HG02970 (cell line): ENCODE data around the gene CASP10.

Experiments used
- ATAC-seq: cut with Tn5 transposase; IDR thresholded peaks from one replicate; pipeline ENCODE4 v1.9.1; 2021; ENCODE audit warnings: mild to moderate bottlenecking, moderate library complexity, moderate number of reproducible peaks; ENCODE audit not compliant: unreplicated experiment, low FRiP score

Gene CASP10

DNA sequence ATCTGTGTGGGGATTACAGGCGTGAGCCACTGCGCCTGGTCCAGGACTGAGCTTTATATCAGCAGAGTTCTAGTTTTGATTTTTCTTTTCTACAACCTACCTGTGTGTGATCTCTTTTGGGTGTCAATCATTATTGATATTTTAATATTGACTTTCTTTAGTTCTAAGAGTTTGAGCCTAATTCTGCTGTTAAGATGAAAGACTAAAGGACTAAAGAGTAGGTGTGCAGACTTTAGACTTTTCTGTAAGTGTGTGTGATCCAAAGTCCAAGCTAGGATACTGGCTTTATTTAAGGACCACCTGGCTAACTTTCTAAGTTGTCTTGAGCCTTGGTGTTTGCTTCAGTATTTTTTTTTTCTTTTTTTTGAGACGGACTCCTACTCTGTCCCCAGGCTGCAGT is 12.4 kb downstream of the CASP10 start:
- no peak for ATAC-seq

DNA sequence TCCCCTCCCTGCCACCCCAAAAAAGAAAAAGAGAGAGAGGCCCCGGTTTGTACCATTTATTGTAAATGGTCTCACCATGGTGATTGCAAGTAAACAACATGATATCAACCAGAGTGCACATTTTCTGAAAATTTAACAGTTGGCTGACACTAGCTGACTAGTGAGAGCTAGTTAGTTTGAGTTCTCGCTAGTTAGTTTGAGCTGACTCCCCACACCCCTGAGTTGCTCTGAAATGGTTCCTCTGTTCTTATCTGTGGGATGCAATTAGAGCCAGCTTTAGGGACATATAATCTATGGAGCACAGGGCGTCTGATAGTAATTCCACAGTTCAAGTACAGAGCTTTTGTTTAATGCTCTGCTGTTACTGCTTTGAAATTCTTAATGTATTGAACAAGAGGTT is 13.1 kb downstream of the CASP10 start:
- no peak for ATAC-seq

DNA sequence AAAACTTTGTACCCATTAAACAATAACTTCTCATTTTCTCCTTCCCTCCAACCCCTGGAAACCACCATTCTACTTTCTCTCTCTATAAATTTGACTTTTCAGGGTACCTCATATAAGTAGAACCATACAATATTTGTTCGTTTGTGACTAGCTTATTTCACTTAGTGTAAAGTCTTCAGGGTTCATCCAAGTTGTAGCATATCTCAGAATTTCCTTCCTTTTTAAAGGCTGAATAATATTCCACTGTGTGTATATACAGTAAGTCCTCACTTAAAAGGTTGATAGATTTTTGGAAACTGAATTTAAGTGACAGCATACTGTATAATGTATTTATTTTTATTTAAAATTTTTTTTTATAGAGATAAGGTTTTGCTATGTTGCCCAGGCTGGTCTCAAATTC is 13.9 kb downstream of the CASP10 start:
- no peak for ATAC-seq

DNA sequence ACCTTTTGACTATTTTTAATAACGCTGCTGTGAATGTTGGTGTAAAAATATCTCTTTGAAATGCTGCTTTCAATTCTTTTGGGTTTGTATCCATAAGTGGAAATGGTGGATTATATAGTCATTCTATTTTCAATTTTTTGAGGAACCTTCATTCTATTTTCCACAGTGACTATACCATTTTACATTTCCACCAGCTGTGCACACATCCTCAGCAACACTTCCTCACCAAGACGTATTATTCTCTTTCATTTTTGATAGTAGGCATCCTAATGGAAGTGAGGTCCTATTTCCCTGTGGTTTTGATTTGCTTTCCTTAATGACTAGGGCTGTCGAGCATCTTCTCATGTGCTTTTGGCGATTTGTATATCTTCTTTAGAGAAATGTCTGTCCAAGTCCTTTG is 14.8 kb downstream of the CASP10 start:
- ATAC-seq: no peak

- no peak for ATAC-seq
Observed at GRCh38 chr2:201199847-201200246, 16.9 kb downstream of the CASP10 start.

- ATAC-seq: no peak
Observed at GRCh38 chr2:201200345-201200744, 17.4 kb downstream of the CASP10 start.

DNA sequence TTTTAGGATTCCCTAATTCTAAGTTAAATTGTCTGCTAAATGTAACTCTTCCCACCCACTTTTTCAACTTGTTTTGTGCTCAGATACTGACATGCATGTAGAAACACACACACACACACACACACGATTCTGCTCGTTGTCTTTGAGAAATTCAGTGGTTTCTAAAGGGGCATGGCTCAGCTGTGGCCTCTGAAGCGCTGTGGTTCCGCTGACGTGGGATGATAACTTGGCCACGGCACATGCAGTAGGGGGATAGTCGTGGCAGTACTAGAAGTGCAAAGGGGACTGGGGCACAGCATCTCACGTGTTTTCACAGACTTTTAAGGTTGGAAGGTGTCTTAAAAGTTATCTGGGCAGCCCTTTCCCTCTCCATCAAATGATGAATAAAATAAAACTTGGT is 18.4 kb downstream of the CASP10 start:
- no peak for ATAC-seq

DNA sequence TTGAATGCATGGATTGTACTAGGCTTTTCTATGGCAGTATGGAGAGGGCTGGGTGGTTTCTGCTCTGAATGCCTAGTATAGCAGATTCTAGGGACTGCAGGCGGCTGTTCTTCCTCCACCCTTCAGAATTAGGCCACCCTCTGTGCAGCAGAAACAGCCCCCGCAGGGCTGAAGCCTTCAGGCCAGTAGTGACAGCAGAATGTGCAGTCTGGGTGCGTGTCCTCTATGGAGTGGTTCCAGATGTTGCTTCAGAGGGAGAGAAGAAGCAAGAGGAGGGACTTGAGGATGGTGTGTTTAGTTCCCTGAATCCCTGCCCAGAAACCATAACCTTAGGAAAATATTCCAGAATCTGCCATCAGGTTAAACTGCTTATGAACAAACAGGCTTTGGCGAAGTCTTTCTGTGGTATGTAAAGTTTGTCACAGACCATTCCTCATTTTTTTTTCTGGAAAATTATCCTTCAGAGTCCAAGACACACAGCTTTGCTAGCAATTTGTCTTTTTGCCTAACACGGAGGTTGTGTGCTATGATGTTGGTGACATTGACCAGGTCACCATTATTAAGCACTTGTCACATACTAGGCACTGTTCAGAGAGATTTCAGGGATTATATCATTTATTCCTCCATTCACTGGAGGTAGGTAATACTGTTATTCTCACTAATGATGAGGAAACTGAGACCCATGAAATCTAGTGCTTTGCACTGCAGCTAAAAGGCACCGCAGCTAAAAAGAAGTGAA is 21.1 kb downstream of the CASP10 start:
- ATAC-seq: no peak

DNA sequence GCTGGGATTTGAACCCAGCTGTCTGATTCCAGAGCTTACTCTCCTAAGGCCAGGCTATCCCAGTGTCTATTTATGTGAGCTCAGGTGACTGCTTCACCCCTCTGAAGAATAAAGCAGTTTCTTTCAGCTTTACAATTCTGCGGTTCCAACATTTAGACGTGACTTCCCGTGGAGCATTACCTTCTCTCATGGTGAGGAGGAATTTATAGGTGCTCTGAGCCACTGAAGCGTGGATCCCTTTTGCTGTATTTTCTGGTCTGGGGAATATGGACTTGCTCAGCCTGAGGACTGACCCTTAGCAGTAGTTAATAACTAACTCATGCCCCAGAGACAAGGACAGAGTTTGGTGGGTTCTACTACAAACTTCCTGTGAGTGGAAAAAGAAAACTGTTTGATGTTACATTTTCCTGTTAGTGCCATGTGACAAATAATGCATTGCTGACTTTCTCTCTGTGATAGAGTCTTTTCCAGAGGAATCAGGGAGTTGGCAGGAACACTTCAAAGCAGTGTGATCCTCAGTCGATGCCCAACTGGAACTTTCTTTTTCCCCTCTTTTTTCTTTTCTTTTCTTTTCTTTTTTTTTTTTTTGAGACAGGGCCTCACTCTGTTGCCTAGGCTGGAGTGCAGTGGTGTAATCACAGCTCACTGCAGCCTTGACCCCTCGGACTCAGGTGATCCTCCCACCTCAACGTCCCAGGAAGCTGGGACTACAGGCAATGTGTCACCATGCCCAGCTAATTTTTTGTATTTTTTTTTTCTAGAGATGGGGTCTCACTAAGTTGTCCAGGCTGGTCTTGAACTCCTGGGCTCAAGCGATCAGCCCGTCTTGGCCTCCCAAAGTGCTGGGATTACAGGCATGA is 21.9 kb downstream of the CASP10 start:
- no peak for ATAC-seq

GRCh38 chr2:201205515-201205849 is 22.5 kb downstream of the CASP10 start:
- ATAC-seq: no peak

DNA sequence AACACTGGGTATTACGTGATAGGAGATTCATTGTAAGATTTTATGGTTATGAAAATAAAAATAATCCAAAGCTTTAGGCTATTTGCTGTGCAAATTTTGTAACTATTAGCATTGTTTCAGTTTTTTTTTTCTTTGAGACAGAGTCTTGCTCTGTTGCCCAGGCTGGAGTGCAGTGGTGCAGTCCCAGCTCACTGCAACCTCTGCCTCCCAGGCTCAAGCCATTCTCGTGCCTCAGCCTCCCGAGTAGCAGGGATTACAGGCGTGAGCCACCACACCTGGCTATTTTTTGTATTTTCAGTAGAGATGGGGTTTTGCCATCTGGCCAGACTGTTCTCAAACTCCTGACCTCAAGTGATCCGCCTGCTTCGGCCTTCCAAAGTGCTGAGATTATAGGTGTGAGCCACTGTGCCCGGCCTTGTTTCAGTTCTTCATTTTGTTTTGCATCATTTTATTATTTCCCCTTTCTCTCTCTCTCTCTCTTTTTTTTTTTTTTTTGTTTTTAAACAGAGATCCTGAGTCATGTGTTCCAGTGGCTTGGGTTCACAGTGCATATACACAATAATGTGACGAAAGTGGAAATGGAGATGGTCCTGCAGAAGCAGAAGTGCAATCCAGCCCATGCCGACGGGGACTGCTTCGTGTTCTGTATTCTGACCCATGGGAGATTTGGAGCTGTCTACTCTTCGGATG is 25.8 kb downstream of the CASP10 start:
- peak; percentile 69 for ATAC-seq

GRCh38 chr2:201215963-201216362 is 33.0 kb downstream of the CASP10 start:
- ATAC-seq: no peak

GRCh38 chr2:201216918-201217317 is 34.0 kb downstream of the CASP10 start:
- no peak for ATAC-seq

- no peak for ATAC-seq
Observed at GRCh38 chr2:201218780-201219179, 35.8 kb downstream of the CASP10 start.

- ATAC-seq: no peak
Observed at GRCh38 chr2:201219328-201220096, 36.6 kb downstream of the CASP10 start.

- no peak for ATAC-seq
Observed at GRCh38 chr2:201220102-201220570, 37.2 kb downstream of the CASP10 start.

GRCh38 chr2:201223089-201224073 is 40.4 kb downstream of the CASP10 start:
- ATAC-seq: no peak

DNA sequence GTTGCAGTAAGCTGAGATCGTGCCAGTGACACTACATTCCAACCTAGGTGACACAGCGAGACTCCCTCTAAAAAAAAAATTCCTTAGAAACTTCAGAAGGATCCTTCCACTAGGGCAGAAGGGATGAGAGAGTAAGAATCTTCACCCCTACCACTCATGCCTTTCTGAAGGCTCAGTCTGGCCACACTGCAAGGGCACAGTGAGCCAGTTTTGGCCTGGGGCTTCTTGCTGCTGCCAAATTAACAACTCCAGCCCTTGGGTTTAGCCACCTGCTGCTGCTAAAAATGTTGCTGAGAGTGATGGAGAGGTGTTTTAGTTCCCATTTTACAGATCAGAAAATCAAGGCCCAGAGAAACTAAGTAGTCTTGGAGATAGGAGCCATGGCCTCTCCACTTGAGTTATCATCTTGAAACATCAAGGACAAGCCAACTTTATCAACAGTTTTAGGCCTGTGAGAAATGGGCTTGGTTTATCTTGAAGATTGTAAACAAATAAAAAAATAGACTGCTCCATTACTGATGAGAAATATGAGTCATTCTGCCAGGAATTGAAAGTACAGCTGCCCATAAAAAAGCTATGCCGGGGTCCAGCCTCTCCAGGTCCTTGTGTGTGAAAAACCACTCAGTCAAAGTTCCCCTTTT is 45.5 kb downstream of the CASP10 start:
- no peak for ATAC-seq

GRCh38 chr2:201228912-201229290 is 46.0 kb downstream of the CASP10 start:
- ATAC-seq: no peak
